Forelimb muscle (tissue), 1 donor: ENCODE results near the gene SYT3. TPM values are rescaled to one million over a fixed set of nuclear protein-coding genes. Genes with fewer than 3 reads are reported as not detected.

ENCODE experiments used
- DNase-seq: peaks from one replicate; pipeline ENCODE4 v3.0.0-alpha.2; 2013; ENCODE audit warnings: low read depth
- polyA plus RNA-seq: library from polyadenylated mRNA; unstranded; fragments of 120-200 nt; gene quantifications from one replicate; pipeline ENCODE4 v1.2.1, GENCODE V29; 2013; ENCODE audit not compliant: insufficient read length

Gene SYT3
- polyA plus RNA-seq, 1 donor = 0.42 TPM

GRCh38 chr19:50662651-50663481 lies 23.2 kb upstream of the SYT3 start:
- DNase-seq = no peak

DNA sequence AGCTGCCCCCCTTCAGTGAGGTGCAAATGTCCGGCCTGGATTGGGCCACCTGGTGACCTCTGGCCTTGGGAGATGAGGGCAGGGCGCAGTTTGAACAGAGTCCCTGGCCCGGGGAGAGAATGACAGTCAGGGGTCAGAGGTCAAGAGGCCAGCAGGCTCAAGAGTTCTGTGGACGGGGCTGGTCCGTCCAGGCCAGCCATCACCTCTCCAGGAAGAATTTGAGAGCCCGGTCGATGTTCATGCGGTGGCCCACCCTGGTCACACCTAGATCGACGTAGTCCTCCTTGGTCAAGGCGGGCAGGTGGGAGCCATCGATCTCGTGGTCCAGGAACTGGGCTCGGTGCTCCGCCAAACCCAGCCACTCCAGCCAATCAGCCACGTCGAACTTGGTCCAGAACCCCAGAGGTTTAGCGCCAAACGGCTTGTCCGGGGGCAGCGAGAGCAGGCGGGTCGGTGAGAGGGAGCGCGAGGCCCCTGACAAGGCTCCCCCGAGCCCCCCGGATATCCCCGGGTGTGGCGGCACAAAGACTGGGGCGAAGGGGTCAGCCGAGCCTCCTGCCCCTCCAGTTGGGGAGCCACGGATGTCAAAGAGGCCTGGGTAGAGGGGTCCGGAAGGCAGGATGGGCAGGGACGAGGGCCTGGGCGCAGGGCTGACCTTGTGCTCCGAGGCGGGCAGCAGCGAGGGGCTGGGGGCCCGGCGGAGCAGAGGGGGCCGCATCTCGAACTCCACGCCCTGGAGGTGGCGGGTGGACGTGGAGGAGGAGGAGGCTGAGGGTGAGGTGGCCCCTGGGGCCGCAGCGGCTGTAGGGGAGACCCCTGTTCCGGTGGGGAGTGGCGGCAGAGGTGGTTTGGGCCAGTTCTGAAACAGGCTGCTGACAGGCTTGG lies 22.3 kb upstream of the SYT3 start:
- no peak for DNase-seq

- DNase-seq = no peak
Observed at GRCh38 chr19:50661023-50661422, 21.3 kb upstream of the SYT3 start.

DNA sequence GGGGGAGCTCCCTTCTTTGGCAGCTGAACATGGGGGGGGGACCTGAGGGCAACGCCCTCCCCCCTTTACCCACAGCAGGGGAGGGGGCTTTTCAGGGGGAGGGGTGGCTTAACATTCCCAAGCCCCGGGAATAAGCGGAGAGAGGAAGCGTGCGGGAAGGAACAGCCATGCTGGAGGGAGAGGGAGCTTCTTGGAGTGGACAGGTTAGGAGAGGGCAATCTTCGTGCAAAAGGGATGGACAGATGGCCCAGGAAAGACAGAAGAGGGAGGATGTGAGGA lies 20.3 kb upstream of the SYT3 start:
- DNase-seq = no peak

DNA sequence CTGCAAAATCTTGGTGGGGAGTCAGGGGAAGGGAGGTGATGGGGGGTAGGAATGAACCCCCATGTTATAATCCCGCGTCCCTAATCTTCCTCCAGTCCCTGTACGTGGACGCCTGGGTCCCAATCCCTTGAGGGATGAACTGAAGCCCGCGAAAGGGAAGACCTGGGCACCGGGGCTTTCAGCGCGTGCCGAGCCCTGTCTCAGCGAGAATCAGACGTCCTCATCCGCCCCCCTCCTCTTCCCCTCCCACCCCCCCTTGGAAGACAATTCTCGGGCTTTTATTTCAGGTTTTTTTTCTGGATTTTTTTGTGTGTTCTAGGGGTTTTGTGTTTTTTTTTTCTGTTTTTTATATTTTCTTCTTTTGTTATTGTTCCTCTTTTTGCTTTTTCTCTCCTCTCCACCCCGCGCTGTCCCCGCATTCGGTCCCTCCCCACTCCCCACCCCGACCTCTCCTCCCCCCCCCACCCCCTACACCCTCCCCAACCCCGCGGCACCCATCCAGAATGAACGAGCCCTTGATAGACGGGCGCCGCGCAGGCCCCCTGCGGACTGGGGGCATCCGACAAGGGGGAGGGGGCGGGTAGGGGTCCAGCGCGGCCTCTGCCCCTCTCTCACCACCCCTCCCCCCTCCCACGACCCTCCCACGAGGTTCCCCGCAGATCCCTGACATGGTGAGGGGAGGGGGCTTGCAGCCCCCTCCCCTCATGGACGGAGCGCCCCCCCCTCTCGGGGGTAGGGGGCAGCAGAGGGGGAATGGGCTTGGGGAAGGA lies 19.8 kb upstream of the SYT3 start:
- DNase-seq = no peak

- DNase-seq = no peak
Observed at GRCh38 chr19:50658441-50659317, 19.0 kb upstream of the SYT3 start.

DNA sequence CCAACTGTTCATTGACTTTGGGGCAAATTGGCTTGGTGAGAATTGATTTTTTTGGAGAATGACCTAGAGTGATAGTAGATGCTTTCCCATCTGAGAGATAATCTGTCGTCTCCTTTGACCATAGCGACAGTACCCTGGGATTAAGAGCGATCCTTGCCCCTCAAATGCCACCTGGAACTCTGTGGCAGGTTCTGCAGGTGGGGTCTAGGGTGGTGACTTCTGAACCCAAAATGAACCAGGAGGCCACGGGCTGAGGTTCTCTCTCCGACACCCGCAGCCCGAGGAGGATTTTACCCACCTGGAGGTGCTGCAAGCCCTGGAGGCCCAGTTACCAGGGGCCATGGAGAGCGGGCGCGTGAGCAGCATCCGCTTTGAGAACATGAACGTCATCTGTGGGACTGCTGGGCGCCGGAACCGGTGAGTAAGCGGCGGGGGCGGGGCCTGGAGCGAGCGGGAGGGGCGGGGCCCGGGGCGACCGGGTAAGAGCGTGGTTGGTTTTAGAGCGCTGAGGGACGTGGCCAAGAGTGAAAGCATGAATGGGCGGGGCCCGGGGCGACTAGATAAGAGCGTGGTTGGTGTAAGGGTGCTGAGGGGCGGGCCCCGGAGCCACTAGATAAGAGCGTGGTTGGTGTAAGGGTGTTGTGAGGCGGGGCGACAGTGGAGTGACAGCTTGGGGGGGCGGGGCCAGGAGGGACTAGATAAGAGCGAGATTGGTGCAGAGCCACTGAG lies 18.2 kb upstream of the SYT3 start:
- DNase-seq = no peak

GRCh38 chr19:50657222-50657669 lies 17.6 kb upstream of the SYT3 start:
- DNase-seq = no peak

- no peak for DNase-seq
Observed at GRCh38 chr19:50654882-50655281, 15.2 kb upstream of the SYT3 start.

GRCh38 chr19:50652722-50653121 lies 13.0 kb upstream of the SYT3 start:
- no peak for DNase-seq

DNA sequence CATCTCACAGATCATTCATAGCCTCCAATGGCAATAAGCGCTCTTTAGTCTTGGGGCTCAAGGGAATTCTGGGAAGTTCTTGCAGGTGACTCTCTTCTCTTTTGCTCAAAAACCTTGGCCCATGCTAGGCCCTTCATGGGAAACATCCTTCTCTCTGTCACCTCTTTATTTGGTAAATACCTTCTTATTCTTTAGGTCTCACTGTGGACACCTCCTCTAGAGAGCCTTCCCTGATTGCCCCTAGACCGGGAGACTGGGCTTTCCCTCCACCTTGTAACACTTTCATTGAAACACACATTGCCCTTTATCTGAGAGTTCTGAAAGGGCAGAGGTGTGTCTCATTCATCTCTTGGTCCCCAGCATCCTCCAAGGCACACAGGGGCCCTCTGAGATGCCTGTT lies 11.5 kb upstream of the SYT3 start:
- no peak for DNase-seq

GRCh38 chr19:50649433-50650391 lies 10.0 kb upstream of the SYT3 start, which contains the start of gene C19orf81:
TSS of gene C19orf81 (plus strand) at chr19:50649445. CDS start at chr19:50649445, 0 bp downstream.
- no peak for DNase-seq

GRCh38 chr19:50648659-50649058 lies 9.0 kb upstream of the SYT3 start:
- DNase-seq = no peak

DNA sequence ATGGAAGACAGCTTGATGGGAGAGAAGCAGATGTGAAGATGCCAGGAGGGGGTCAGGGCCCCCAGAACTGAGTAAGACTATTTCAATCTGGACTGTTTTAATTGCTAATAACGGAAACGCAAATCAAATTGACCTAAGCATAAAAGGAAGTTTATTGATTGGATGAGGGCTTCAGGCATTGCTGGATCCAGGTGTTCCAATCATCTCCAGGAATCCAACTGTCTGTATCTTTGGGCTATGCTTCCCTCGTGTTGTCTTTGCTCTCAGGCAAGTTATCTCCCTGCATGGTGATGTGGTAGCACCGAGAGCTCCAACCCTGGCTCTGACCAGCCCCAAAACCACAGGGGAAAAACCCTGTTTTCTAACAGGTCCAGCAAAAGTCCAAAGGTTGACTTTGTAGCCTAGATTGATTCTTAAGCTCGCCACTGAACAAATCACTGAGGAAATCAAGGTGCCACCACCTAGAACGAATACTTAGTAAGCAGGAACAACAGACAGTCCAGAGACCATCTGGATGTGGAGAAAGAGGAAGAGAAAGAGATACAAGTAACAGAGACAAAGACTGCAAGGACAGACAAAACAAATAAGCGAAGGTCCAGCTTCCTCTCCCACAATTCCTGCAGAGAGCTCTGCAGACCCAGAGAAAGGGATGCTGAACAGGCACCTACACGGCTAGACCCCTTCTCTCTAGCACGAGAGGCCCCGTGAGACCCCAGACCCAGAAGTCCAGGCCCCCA lies 8.4 kb upstream of the SYT3 start:
- DNase-seq = no peak

- no peak for DNase-seq
Observed at GRCh38 chr19:50646074-50646807, 6.6 kb upstream of the SYT3 start.

DNA sequence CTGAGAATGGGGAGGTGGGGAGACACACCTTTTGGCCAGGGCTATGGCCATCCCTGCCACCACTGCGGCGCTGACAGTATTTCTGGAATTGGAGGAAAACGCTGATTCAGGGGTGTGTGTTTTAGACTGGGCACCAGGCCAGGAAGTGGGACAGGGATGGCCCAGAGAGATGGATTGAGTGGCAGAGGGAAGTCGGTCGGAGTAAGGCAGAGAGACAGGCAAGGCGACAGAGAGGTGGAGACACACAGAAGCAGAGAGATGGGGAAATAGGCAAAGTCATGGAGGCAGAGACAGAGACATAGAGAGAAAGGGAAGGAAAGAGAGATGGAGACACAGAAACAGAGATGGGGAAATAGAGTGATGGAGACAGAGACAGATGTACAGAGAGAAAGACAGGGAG lies 5.4 kb upstream of the SYT3 start:
- no peak for DNase-seq

GRCh38 chr19:50644315-50644915 lies 4.7 kb upstream of the SYT3 start:
- DNase-seq = no peak
